Measurements from ENCODE around the gene SKI. TPM values are rescaled to one million over a fixed set of nuclear protein-coding genes. Genes with fewer than 3 reads are reported as not detected.

Gene SKI
- total and polyA plus RNA-seq, 2 of the 8 experiments (the other 6 are each of a cell fraction or from before 2014, with no cell fraction given): 8.3 to 87.6 TPM

DNA sequence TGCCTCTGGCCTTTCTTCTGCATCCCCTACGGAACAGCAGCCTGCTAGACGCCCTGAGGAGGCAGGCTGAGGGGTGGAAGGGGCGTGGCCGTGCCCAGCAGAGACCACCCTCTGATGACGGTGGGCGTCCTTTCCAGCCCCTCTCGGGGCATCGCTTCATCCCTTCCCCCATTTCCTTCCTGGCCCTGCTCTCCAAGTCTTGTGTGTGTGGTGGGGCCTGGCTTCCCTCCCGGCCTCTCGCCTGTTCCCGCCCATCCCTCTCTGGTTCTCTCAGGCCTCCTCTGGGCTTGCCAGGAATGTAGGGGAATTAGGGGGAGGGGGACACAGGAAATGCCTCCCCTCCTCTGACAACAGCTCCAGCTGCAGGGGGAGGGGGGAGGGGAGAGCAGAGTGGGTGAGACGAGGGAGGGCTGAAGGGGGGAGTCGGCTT, 51.1 kb downstream of the SKI start (continued):
- TF ChIP-seq POLR2A (IDR thresholded peaks at IDR 0.05; ENCODE audit: control extremely low read depth in 1 of 2, low read depth in 2 of 2, low read length in 2 of 2) (peak in 1 of 2 experiments; percentile 46; a peak in 1 of 3 replicates), JUND (IDR thresholded peaks at IDR 0.05; ENCODE audit: low read length) (no peak), CHD1 (IDR thresholded peaks at IDR 0.05; ENCODE audit: low read depth, low read length) (no peak), KDM4A (IDR thresholded peaks at IDR 0.05; ENCODE audit: low read depth, low read length, severe bottlenecking) (no peak), TBP (IDR thresholded peaks at IDR 0.05; ENCODE audit: low read depth, low read length) (0 out of 2 replicates have a peak, but pooled peaks have one; percentile 52), TCF12 (IDR thresholded peaks at IDR 0.05; ENCODE audit: low read depth, low read length) (peak; percentile 72; the same call in 1 of the 2 replicates), TAF1 (IDR thresholded peaks at IDR 0.05; ENCODE audit: low read depth, low read length) (peak; percentile 43; the same call in 1 of the 2 replicates), SP4 (IDR thresholded peaks at IDR 0.05; ENCODE audit: low read length) (no peak), POU5F1 (IDR thresholded peaks at IDR 0.05; ENCODE audit: low read depth, low read length) (no peak), EZH2 (IDR thresholded peaks at IDR 0.05; ENCODE audit: low read depth, low read length, severe bottlenecking) (no peak), SIRT6 (IDR thresholded peaks at IDR 0.05; ENCODE audit: low read length) (no peak), SRF (IDR thresholded peaks at IDR 0.05; ENCODE audit: low read depth, low read length) (no peak), HDAC6 (IDR thresholded peaks at IDR 0.05; ENCODE audit: low read depth, low read length) (no peak), SUZ12 (IDR thresholded peaks at IDR 0.05; ENCODE audit: low read length) (no peak), CBX5 (IDR thresholded peaks at IDR 0.05; ENCODE audit: low read depth, low read length) (no peak), BCL11A (IDR thresholded peaks at IDR 0.05; ENCODE audit: low read depth in 2 of 2, low read length in 2 of 2) (no peak), RBBP5 (IDR thresholded peaks at IDR 0.05; ENCODE audit: borderline replicate concordance, low read depth, low read length) (0 out of 2 replicates have a peak, but pooled peaks have one; percentile 32), TAF7 (optimal IDR thresholded peaks at IDR 0.05; ENCODE audit: borderline replicate concordance, low read depth, low read length) (no peak), ATF3 (IDR thresholded peaks at IDR 0.05; ENCODE audit: insufficient read depth, low read depth, low read length) (no peak), GABPA (IDR thresholded peaks at IDR 0.05; ENCODE audit: borderline replicate concordance, insufficient read depth, low read length) (peak; percentile 79; the same call in 1 of the 2 replicates), RNF2 (IDR thresholded peaks at IDR 0.05; ENCODE audit: borderline replicate concordance, low read depth, low read length, missing control alignments, poor library complexity, severe bottlenecking) (no peak), EGR1 (IDR thresholded peaks at IDR 0.05; ENCODE audit: borderline replicate concordance, low read depth, low read length) (no peak)
- TF ChIP-seq, protein P1, sequence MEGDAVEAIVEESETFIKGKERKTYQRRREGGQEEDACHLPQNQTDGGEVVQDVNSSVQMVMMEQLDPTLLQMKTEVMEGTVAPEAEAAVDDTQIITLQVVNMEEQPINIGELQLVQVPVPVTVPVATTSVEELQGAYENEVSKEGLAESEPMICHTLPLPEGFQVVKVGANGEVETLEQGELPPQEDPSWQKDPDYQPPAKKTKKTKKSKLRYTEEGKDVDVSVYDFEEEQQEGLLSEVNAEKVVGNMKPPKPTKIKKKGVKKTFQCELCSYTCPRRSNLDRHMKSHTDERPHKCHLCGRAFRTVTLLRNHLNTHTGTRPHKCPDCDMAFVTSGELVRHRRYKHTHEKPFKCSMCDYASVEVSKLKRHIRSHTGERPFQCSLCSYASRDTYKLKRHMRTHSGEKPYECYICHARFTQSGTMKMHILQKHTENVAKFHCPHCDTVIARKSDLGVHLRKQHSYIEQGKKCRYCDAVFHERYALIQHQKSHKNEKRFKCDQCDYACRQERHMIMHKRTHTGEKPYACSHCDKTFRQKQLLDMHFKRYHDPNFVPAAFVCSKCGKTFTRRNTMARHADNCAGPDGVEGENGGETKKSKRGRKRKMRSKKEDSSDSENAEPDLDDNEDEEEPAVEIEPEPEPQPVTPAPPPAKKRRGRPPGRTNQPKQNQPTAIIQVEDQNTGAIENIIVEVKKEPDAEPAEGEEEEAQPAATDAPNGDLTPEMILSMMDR (IDR thresholded peaks at IDR 0.05; ENCODE audit: control extremely low read depth in 1 of 3, insufficient read depth in 1 of 3, low read depth in 1 of 3, low read length in 3 of 3): no peak

All from H1 (cell line).